Panc1 (cell line): ENCODE measurements around the gene POLA1.

Experiments used
- POLR2AphosphoS5 ChIP-seq: IDR thresholded peaks from 2 replicates; pipeline ENCODE4 v1.6.1; 2012; ENCODE audit warnings: mild to moderate bottlenecking, low read depth, low read length, moderate library complexity
- TF ChIP-seq, protein P1 (sequence below): fragments of 450-650 bp; IDR thresholded peaks from 2 replicates; pipeline ENCODE4 v1.5.1; 2017; ENCODE audit warnings: mild to moderate bottlenecking
- TF ChIP-seq, protein P2 (sequence below), 2 experiments: IDR thresholded peaks; 2 replicates each; pipeline ENCODE4 v1.6.1; 2011 to 2012; ENCODE audit warnings: low read depth in 2 of 2, control low read depth in 1 of 2, low read length in 1 of 2, mild to moderate bottlenecking in 1 of 2, moderate library complexity in 1 of 2; ENCODE audit not compliant: insufficient read depth in 1 of 2

DNA sequence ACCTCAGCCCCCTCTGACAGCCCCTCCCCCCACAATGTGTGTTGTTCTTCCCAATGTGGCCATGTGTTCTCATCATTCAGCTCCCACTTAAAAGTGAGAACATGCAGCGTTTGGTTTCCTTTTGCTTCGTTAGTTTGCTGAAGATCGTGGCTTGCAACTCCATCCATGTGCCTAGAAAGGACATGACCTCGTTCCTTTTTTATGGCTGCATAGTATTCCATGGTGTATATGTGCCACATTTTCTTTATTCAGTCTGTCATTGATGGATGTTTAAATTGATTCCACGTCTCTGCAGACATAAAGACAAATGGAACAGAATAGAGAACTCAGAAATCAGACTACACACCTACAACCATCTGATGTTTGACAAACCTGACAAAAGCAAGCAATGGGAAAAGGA is 276.1 kb downstream of the POLA1 start:
- TF ChIP-seq, protein P1, sequence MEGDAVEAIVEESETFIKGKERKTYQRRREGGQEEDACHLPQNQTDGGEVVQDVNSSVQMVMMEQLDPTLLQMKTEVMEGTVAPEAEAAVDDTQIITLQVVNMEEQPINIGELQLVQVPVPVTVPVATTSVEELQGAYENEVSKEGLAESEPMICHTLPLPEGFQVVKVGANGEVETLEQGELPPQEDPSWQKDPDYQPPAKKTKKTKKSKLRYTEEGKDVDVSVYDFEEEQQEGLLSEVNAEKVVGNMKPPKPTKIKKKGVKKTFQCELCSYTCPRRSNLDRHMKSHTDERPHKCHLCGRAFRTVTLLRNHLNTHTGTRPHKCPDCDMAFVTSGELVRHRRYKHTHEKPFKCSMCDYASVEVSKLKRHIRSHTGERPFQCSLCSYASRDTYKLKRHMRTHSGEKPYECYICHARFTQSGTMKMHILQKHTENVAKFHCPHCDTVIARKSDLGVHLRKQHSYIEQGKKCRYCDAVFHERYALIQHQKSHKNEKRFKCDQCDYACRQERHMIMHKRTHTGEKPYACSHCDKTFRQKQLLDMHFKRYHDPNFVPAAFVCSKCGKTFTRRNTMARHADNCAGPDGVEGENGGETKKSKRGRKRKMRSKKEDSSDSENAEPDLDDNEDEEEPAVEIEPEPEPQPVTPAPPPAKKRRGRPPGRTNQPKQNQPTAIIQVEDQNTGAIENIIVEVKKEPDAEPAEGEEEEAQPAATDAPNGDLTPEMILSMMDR: no peak
- TF ChIP-seq, protein P2, sequence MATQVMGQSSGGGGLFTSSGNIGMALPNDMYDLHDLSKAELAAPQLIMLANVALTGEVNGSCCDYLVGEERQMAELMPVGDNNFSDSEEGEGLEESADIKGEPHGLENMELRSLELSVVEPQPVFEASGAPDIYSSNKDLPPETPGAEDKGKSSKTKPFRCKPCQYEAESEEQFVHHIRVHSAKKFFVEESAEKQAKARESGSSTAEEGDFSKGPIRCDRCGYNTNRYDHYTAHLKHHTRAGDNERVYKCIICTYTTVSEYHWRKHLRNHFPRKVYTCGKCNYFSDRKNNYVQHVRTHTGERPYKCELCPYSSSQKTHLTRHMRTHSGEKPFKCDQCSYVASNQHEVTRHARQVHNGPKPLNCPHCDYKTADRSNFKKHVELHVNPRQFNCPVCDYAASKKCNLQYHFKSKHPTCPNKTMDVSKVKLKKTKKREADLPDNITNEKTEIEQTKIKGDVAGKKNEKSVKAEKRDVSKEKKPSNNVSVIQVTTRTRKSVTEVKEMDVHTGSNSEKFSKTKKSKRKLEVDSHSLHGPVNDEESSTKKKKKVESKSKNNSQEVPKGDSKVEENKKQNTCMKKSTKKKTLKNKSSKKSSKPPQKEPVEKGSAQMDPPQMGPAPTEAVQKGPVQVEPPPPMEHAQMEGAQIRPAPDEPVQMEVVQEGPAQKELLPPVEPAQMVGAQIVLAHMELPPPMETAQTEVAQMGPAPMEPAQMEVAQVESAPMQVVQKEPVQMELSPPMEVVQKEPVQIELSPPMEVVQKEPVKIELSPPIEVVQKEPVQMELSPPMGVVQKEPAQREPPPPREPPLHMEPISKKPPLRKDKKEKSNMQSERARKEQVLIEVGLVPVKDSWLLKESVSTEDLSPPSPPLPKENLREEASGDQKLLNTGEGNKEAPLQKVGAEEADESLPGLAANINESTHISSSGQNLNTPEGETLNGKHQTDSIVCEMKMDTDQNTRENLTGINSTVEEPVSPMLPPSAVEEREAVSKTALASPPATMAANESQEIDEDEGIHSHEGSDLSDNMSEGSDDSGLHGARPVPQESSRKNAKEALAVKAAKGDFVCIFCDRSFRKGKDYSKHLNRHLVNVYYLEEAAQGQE (IDR thresholded peaks at IDR 0.05; ENCODE audit: insufficient read depth in 1 of 2, low read depth in 2 of 2, low read length in 1 of 2): no peak
- TF ChIP-seq POLR2AphosphoS5: no peak
